Stimulated activated CD8-positive, alpha-beta memory T cell treated with anti-CD3 and anti-CD28 coated beads, Interleukin-15, amount 100 ng/mL, for 24 hours (primary cell): ENCODE measurements around the gene SEMA6D.

Experiments
- DNase-seq: peaks from one replicate; pipeline ENCODE4 v3.0.0-alpha.2; 2020; ENCODE audit warnings: low read depth

SEMA6D gene

DNA sequence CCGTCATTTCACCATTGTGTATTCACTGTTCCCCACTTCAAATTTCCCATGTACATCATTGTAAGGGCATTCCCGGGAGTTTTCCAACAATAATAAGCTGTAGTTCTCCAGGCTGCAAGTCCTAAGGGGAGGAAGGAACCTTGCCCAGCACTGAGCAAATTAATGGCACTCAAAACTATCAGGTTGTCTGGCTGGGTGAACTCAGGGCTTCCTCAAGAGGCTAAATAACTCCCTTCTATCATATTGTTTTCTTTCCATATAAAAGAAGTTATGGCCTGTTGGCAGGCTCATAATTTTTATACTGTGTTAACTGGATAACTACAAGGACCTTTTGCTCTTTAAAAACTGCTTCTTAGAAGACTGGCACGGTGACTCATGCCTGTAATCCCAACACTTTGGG, 71.4 kb downstream of the SEMA6D start:
- no peak for DNase-seq

DNA sequence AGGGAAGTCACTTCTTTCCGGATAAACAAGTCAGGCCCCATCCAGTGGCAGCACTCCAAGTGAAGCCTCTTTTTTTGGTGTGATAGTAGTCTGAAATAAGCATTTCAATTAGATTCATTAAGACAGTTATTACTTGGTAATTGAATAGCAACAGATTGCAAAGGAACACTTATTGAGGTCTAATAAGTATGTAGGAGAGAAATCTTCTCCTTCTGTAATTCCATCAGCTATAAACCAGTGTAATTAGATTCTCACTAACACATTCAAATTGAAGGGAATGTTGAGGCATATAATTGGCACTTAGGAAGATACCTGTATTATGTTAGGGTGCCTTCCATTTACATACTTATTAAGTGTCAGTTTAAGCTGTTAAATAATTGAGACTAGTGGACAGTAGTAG, 73.9 kb downstream of the SEMA6D start:
- no peak for DNase-seq

DNA sequence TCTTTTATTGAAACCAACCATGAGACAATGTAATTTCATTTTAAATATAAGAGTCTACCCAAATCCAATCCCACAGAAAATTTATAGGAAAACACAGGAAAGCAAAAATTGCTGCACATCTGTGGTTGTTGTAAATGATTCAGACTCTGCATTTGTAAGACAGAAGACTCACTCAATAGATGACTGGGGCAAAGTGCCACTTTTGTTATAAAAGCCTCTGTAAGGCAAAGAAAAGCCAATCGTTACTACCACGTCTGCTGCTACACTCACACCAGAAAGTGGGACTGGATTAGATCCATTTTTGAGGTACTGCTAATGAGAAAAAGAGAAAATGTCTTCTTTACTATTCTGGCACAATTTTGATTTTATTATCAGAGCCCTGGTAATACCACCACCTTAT, 74.9 kb downstream of the SEMA6D start:
- DNase-seq, result no peak

DNA sequence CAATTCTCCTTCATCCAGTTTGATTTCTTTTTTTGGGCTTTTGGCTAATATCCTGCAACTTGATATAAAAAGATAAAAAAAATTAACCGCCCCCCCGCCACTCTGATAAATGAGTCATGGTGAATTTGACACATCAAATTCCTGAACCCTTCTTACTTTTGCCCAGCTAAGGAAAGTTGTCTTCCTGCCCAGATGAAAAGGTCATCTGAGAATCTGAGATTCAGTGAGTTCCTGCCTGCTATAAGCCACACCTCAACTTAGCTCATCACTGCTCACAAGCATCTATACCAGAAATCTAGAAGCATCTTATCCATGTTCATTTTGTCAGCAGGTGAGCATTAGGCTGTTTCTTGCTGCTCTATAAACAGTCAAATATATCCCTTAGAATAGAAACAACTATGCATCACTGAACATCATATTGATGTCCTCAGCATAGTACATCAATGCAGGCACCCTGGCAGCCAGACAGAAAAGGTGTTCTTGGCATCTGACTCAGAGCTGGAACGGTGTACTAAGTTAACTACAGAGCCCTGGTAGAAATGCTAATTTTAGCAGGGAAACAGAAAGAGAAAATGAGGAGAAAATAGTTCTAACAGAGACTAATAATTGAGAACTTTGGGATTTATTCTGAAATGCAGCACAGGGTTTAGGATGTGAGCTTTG, 77.1 kb downstream of the SEMA6D start:
- no peak for DNase-seq

DNA sequence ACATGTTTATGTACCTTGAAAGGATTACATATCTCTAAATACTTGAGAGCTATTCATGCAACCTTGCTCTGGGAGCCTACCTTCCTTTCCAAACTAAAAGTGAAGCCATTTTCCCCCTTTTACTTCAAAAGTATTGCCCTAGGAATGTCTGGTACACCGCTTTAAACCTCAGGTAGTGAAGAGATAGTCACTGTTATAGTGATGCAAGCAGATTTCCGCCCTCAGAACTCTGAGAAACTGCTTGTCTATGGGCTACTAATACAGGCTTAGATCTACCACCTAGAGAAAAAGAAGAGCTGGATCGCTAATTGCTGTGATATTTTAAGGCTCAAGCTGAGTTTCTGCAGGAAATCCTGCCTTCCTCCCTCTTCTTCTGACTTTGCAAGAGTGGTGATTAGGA, 78.6 kb downstream of the SEMA6D start:
- no peak for DNase-seq

DNA sequence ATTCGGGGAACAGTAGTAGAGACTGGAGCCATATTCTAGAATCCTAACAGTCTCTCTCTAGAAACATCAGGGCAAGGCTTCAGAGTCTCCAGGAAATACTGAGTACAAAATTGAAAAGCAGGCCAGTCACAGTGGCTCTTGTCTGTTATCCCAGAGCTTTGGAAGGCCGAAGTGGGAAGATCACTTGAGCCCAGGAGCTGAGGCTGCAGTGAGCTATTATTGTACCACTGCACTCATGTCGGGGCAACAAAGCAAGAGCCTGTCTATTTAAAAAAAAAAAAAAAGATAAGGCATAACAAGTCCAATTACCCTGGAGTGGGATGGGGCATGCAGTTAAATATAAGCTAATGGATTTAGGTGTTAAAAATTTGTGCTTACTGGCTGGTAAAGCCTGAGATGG, 79.0 kb downstream of the SEMA6D start:
- DNase-seq, result no peak

DNA sequence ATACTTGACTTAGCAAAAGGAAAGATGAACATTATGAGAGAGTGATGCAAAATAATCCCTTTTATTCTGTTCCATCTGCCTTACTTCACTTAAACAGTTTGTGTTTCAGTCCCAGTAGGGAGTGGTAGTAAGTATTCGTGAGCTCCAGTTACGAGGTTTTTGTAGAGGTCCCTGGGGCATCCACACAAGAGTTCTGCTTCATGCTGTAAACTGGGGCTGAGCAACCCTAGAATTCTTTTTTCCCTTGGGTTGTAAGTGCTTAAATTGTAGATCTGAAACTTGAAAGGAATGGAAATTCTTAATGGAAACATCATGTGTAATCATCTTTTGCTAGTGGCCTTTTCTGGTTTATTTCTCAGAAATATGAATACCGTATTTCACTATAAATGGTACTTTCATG, 79.5 kb downstream of the SEMA6D start:
- no peak for DNase-seq

DNA sequence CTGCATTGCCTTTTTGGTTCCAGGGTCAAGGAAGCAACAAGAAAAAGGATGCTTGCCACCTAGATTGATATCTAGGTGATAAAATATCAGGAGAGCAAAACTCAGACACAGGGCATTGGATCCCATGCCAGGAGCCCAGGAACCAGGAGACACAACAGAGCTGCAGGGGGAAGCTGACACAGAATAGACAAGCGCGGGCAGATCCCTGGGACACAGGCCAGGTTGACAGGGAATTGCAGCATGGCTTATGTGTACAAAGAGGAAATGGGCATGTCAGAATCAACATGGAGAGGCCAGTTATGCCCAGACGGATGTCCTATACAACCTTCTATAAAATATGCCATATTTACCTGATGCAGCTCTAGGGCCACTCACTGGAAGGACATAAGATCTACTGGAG, 84.2 kb downstream of the SEMA6D start:
- no peak for DNase-seq

DNA sequence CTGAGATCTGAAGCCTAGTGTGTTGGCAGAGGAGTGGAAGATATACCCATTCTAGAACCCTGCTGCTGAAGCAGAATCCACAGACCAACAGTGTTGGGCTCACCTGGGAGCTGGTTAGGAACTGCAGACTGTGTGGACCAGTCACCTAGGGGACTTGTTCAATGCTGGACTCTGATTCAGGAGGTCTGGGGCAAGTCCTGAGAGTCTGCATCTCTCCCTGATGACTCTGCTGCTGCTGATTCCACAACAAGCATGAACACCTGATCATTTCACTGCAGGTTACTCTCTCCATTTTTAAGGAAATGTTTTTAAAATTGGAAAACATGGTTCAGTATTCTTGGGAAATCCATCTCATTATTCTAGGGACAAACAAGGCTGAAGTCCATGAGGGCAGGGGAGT, 84.9 kb downstream of the SEMA6D start:
- DNase-seq, result no peak

DNA sequence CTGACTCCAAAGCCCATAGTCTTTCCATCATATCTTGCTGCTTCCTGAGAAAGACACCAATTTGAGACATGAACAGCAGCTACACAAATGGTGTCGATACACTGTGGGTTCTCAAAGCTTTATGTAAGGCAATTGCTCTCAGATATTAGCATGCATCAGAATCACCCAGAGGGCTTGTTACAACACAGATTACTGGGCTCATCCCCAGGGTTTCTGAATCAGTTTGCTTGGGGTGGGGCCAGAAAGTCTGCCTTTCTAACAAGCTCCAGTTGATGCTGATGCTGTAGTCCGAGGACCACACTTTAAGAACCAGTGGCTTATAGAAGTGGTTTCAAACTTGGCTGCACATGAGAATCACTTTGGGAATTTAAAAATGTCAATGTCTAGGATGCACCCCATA, 86.5 kb downstream of the SEMA6D start:
- DNase-seq, result no peak

DNA sequence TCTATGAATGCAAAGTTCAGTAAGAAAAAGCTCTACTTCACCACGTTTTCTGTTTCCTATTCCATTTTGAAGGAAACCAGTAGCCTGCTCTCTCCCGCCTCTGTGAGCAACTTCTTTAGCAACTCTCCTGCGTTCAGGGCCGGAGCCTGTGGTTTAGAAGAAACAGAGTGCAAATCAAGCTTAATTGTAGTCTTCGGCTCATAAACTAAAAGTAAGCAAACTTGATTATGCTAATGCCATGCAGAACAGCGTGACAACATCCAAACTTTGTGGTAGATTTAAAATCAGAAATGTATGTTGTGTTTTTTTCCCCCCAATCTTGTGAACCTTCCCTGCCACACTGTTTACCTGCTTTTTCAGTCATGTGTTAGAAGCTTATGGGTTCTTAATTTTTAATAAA, 87.4 kb downstream of the SEMA6D start:
- no peak for DNase-seq

DNA sequence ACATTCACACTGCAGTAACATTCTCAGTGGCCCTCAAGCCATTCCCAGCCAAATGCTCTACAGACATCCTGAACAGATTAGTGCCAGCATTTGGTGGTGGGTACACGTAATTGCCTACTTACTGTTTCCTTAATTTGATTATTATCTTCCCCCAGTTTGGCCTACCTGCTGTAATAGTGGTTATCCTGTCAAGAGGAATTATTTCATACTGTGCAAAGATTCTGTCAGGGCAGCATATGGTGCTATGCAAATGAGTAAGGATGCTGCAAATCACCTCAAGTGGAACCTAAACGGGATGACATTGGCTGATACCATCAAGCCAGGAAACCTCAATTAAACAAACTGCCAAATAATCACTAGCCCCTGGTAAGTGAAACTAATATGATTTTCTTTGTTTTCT, 88.7 kb downstream of the SEMA6D start:
- no peak for DNase-seq

DNA sequence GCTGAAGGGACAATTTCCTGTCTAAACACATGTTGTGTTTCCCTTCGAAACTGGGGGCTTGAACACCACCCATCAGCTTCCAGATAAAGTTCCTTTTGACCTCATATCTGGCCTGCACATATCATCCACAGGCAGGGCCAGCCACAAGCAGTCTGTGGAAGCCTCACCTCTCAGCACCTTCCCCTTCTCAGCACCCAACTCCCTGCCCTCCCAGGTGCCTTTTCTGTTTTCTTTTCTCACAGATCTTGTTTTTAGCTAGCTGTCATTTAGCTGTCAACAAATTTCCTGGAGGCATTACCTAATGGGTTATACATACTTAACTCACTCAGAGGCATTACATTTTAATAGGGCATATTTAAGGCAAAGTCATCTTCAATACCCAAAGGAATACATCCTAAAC, 93.9 kb downstream of the SEMA6D start:
- DNase-seq, result no peak

DNA sequence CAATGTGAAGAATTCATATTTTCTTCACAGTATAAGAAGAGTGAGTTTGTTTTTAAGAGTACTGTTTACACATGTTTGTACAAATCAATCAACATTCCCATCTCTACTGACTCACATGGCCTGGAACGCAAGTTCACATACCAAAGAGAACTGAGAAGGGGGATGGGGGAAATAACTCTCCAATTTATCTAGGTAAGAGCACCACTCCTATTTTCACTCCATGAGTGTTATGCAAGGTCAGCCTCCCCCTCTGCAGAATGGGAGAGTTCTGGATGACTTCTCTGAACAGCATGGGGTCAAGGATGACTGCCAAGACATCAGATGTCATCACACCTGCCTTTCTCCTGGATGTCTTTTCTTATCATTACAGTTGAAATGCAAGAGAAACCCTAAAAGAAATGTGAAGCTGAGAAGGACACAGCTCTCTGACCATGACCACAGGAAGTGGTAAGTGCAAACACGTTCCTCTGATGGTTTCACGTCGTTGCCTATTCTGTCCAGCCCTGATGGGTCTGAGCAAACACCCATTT, 95.2 kb downstream of the SEMA6D start:
- DNase-seq, result no peak

DNA sequence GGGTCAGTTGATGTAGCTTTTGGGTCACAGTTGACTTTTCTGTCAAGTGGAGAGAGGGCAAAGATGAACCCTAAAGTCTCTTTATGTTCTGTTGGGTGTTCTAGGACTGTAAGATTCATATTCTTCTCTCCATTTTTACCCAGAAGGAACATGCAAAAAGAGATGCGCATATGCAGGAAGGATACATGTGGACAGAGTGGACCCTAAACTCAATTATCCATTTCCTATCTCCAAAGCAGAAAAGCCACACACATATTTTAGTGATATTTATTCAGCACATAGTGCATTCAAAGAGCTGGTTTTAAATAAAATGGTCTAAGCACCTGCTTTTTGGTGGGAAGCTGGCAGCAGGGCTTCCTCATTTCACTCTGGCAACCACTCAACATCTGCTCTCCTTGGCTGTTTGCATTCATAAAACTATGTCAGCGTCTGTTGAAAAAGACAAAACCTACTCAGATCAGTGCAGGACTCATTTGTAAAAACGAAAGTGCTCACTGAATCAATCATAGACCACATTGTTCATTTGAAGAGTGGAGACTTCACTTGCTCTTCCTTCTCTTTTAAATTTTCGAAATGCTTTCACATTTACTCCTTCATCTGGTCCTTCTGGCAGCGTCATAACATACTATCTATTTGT, 96.6 kb downstream of the SEMA6D start:
- DNase-seq, result no peak

DNA sequence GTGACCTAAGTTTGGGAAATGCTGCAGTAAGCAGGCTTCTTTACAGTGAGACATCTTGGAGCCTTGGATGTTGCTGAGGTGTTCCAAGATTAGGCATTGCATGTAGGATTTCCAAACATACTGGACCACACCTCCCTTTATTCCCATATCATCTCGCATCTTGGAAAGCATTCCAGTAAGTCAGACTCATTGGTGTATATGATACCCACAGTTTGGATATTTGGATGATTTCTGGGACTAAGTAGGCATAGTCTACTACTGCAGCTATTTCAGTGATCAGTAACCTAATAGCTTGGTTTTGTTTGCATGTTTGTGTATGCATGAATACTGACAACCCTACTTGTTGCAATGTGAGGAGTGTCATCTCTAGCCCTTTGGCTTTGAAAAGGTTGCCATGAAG, 97.3 kb downstream of the SEMA6D start:
- DNase-seq, result no peak

DNA sequence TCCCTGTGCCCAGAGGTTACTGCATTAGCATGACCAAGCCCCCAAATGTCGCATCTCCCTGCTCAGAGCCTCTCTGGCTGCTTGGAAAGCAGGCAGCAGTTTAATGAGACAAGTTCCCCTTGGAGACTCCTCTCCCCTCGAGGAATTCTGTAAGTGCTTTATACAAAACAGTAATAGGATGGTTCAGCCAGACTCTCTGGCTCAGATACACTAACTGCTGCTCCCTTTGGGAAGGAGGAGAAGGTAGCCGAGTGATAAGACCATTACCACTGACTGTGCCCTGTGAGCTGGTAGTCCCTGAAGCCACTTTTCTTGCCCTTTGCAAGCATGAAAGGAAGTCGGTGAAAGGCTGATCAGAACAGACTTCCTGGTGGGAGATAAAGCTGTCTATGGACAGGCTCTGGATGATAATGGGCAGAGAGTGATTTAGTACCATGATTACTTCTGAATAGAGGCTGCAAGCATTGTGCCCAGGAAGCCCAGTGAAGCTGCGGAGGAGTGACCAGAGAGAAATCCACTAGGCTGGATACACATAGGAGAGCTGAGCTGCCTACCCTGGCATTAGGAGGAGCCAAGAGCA, 100.8 kb downstream of the SEMA6D start:
- DNase-seq, result no peak

DNA sequence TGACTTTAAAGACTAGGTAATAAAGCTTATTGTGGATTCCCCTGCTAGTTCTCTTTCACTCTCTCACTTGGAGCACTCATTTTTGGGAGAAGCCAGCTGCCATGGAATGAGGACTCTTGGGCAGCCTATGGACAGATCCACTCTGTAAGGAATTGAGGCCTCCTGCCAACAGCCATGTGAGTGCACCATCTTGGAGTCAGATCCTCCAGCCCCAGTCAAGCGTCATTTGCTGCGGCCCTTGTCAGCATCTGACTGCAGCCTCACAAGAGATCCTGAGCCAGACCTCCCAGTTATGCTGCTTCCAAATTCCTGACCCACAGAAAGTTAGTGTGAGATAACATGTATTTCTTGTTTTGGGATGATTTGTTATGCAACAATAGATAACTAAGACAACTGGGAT, 101.9 kb downstream of the SEMA6D start:
- no peak for DNase-seq

DNA sequence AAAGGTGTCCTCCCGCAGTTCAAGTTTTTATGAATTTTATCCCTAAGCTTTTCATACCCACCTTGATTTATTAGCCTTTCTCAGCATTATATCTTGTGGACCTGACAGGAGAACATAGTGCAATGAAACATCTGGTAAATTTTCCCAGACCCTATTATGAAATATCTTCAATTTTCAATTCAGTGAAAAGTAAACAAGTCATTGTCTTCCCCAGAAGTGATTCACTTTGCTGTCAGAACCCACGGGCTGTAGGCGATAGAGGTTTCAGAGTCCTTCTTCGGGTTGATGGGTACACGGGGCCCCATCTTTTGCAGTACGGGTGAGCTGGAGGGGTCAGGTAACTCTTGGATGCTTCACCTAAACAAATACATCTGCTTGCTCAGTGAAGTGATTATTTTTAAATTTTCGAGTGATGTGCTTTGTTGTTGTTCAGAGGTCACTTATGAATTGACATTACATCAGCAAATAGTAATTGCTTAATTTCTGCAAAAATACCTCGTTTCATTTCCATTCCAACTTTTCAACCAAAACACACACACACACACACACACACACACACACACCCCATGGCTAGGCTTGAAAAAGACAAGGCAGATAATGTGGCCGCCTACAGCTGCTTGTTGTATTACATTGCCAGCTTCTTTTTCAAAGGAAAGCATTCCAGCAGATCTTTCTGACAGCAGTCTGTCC, 102.9 kb downstream of the SEMA6D start:
- DNase-seq, result no peak

DNA sequence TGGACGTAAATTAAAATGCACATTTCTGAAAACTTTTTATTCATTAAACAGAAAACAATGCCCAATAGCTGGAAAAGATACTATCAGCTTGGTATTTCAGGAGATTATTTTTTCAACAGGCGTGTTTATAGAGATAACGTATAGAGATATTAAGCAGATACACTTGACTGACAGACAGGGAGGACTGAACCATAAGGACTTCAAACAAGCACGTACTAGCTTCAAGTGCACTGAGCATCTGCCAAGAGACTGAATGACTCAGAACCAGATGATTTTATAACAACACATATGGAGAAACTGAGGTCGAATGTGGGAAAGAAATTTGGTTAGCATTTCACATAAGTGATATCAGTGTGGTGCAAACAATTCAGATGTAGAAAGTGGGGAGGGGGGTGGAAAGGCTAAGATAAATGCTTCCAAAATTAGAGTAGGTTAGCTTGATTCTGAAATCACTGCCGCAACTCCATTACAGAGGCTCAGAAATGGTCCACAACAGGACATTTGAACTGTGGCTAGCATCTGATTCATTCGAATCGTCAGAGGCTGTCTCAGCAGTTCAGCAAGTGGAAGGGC, 103.5 kb downstream of the SEMA6D start:
- DNase-seq, result no peak

DNA sequence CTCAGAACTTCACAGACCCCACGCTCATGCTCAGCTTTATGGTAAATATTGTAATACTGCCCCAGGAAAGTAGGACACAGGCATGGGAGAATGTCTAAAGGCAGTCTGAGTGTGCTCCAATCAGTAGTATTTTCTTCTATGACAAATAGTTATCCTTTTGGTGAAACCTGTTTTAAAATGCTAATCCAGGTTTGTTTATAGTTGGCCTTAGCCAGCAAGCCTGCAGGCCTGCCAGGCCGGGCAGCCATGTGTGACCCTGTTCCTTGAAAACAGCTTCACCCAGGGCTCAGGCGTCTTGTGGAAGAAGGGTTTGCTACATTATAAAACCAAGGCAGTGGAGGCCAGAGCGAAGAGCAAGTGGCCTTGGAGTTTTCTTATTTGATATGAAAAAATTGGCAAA, 104.7 kb downstream of the SEMA6D start:
- no peak for DNase-seq
